T1000 (cell line): Measurements from ENCODE around the gene AOPEP.

Experiments
- DNase-seq: peaks from one replicate; lab custom pipeline; 2025; ENCODE audit warnings: mixed read lengths; lab: John Stamatoyannopoulos, UW

Gene AOPEP

GRCh38 chr9:94916956-94917355 lies 190.5 kb downstream of the AOPEP start:
- no peak for DNase-seq

GRCh38 chr9:94918038-94918753 lies 191.7 kb downstream of the AOPEP start:
- DNase-seq = no peak

GRCh38 chr9:94919376-94920098 lies 193.0 kb downstream of the AOPEP start:
- no peak for DNase-seq

- DNase-seq = no peak
Measured at GRCh38 chr9:94920420-94921091, 194.1 kb downstream of the AOPEP start.

- DNase-seq = no peak
Measured at GRCh38 chr9:94921092-94921471, 194.6 kb downstream of the AOPEP start.

GRCh38 chr9:94921656-94922055 lies 195.2 kb downstream of the AOPEP start:
- no peak for DNase-seq

- DNase-seq = peak; percentile 46
Measured at GRCh38 chr9:94922098-94922607, 195.7 kb downstream of the AOPEP start.

- DNase-seq = no peak
Measured at GRCh38 chr9:94922691-94923107, 196.2 kb downstream of the AOPEP start.

- DNase-seq = no peak
Measured at GRCh38 chr9:94923326-94924089, 197.0 kb downstream of the AOPEP start.

GRCh38 chr9:94925751-94926430 lies 199.4 kb downstream of the AOPEP start:
- DNase-seq = no peak

- no peak for DNase-seq
Measured at GRCh38 chr9:94926431-94926800, 199.9 kb downstream of the AOPEP start.

- no peak for DNase-seq
Measured at GRCh38 chr9:94927048-94927761, 200.7 kb downstream of the AOPEP start.

- DNase-seq = no peak
Measured at GRCh38 chr9:94927762-94928670, 201.5 kb downstream of the AOPEP start.

GRCh38 chr9:94928691-94929368 lies 202.3 kb downstream of the AOPEP start:
- no peak for DNase-seq

- DNase-seq = no peak
Measured at GRCh38 chr9:94929369-94929756, 202.9 kb downstream of the AOPEP start.

- no peak for DNase-seq
Measured at GRCh38 chr9:94931036-94931633, 204.6 kb downstream of the AOPEP start.

GRCh38 chr9:94931740-94932139 lies 205.2 kb downstream of the AOPEP start:
- no peak for DNase-seq

GRCh38 chr9:94932652-94933510 lies 206.4 kb downstream of the AOPEP start:
- DNase-seq = no peak
